Endodermal cell (in vitro differentiated cells): ENCODE results near the gene CLEC17A. TPM values are rescaled to one million over a fixed set of nuclear protein-coding genes. Genes with fewer than 3 reads are reported as not detected.
"Not testable (repeated sequence)": the region's sequence is repeated elsewhere in the genome, so short reads cannot be mapped to it uniquely, and the experiment has no call there.

Experiments used
- DNase-seq: peaks from one replicate; pipeline ENCODE4 v3.0.0-alpha.2; 2017
- H3K27ac ChIP-seq: 2 replicates; pipeline ENCODE4 v1.5.1; 2013; ENCODE audit warnings: mild to moderate bottlenecking, low read depth, low read length, moderate library complexity
- H3K27me3 ChIP-seq: 2 replicates; pipeline ENCODE4 v1.6.1; 2013; ENCODE audit warnings: mild to moderate bottlenecking, low read length, moderate library complexity; ENCODE audit not compliant: insufficient read depth, control insufficient read depth, poor library complexity, severe bottlenecking
- H3K36me3 ChIP-seq: 2 replicates; pipeline ENCODE4 v1.7.0; 2013; ENCODE audit warnings: mild to moderate bottlenecking, low read length, moderate library complexity; ENCODE audit not compliant: control insufficient read depth, insufficient read depth
- H3K4me1 ChIP-seq: one replicate; pipeline ENCODE4 v1.7.0; 2013; ENCODE audit warnings: low read length; ENCODE audit not compliant: control insufficient read depth, insufficient read depth
- H3K4me3 ChIP-seq: 2 replicates; pipeline ENCODE4 v1.5.1; 2013; ENCODE audit warnings: mild to moderate bottlenecking, low read length, moderate library complexity
- H3K9ac ChIP-seq: 2 replicates; pipeline ENCODE4 v1.6.1; 2013; ENCODE audit warnings: mild to moderate bottlenecking, low read length, moderate library complexity; ENCODE audit not compliant: poor library complexity, severe bottlenecking; ENCODE audit errors: extremely low read depth
- H3K9me3 ChIP-seq: 2 replicates; pipeline ENCODE4 v1.6.1; 2013; ENCODE audit warnings: mild to moderate bottlenecking, low read length, moderate library complexity; ENCODE audit not compliant: control insufficient read depth
- H3K27ac Mint-ChIP-seq: 2 replicates; pipeline ENCODE4 v1.8.0; 2020; ENCODE audit warnings: mixed read lengths
- H3K27me3 Mint-ChIP-seq: 2 replicates; pipeline ENCODE4 v1.8.0; 2021; ENCODE audit warnings: mild to moderate bottlenecking, mixed read lengths; ENCODE audit not compliant: insufficient read depth
- H3K36me3 Mint-ChIP-seq: 2 replicates; pipeline ENCODE4 v1.8.0; 2020; ENCODE audit warnings: low read depth, mixed read lengths
- H3K4me1 Mint-ChIP-seq: 2 replicates; pipeline ENCODE4 v1.8.0; 2020; ENCODE audit warnings: mixed read lengths
- H3K4me3 Mint-ChIP-seq: 2 replicates; pipeline ENCODE4 v1.8.0; 2020; ENCODE audit warnings: mild to moderate bottlenecking, moderate library complexity, mixed read lengths
- H3K9me3 Mint-ChIP-seq: 2 replicates; pipeline ENCODE4 v1.8.0; 2020; ENCODE audit warnings: mild to moderate bottlenecking, mixed read lengths
- WGBS, 2 experiments: methylation state at CpG; one replicate each; pipeline versions ENCODE4 v1.1.5 to v1.1.7; 2013; ENCODE audit warnings: missing lambda C conversion rate in 2 of 2, mixed read lengths in 1 of 2; ENCODE audit not compliant: insufficient coverage in 1 of 2, insufficient read length in 1 of 2; 5-methylcytosine and 5-hydroxymethylcytosine counted together
- total RNA-seq, 2 donors: library from RNA; stranded (reverse); fragmentation: NEBNext Ultra II Directional in 1 of 2; extraction: Animal tissue kit (Norgen Biotek cat#: 25700) in 1 of 2; gene quantifications; 2 replicates in 1 of 2; 3 replicates in 1 of 2; pipeline ENCODE4 v1.2.1, GENCODE V29; 2021
- TF ChIP-seq, protein P1 (sequence below): fragments of 200-600 bp; sonication (generic); conservative IDR thresholded peaks from 2 replicates; pipeline ENCODE4 v1.5.0; 2021; ENCODE audit warnings: antibody characterized with exemption, mild to moderate bottlenecking

CLEC17A gene
- total RNA-seq, 2 donors from 2014 or later = not detected

- Histone ChIP-seq H3K36me3 (no peaks in the 10 kb centered on the region), H3K4me1 (no peaks in the 10 kb centered on the region), H3K9me3 (peaks cover 39% of the 10 kb centered on the region), H3K27me3 (no peaks in the 10 kb centered on the region), H3K4me3 (no peak overlapping the region), H3K27ac (no peak overlapping the region), H3K9ac (no peak overlapping the region)
- H3K4me1 Mint-ChIP-seq = no peaks in the 10 kb centered on the region
- peaks cover 81% of the 10 kb centered on the region for H3K9me3 Mint-ChIP-seq
- H3K27me3 Mint-ChIP-seq = no peaks in the 10 kb centered on the region
- TF ChIP-seq, protein P1, sequence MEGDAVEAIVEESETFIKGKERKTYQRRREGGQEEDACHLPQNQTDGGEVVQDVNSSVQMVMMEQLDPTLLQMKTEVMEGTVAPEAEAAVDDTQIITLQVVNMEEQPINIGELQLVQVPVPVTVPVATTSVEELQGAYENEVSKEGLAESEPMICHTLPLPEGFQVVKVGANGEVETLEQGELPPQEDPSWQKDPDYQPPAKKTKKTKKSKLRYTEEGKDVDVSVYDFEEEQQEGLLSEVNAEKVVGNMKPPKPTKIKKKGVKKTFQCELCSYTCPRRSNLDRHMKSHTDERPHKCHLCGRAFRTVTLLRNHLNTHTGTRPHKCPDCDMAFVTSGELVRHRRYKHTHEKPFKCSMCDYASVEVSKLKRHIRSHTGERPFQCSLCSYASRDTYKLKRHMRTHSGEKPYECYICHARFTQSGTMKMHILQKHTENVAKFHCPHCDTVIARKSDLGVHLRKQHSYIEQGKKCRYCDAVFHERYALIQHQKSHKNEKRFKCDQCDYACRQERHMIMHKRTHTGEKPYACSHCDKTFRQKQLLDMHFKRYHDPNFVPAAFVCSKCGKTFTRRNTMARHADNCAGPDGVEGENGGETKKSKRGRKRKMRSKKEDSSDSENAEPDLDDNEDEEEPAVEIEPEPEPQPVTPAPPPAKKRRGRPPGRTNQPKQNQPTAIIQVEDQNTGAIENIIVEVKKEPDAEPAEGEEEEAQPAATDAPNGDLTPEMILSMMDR = no peak
- H3K27ac Mint-ChIP-seq = no peak overlapping the region
- 61 to 70% methylated on average over 5 to 9 of the region's 9 CpGs for WGBS, 2 experiments
- DNase-seq = no peak
- H3K36me3 Mint-ChIP-seq = no peaks in the 10 kb centered on the region
- no peak overlapping the region for H3K4me3 Mint-ChIP-seq
Observed at GRCh38 chr19:14606627-14607026, 23.7 kb downstream of the CLEC17A start.

DNA sequence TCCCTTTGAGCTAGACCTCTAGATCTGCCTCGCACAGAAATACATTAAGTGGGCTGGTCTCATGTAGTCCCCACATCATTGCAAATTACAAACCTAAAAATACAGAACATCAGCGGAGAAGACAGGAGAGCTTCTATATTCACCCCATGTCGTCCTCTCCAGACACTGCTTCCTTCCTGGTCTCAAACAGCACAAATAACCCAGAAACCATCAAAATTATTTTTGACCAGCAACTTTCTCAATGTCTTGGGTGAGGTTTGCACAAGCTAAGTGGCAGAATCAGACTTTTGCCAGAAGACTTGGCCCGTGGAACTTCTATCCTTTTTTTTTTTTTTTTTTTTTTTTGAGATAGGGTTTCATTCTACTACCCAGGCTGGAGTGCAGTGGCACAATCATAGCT is 28.2 kb downstream of the CLEC17A start:
- peaks cover 25% of the 10 kb centered on the region for H3K9me3 ChIP-seq
- H3K4me1 ChIP-seq = no peaks in the 10 kb centered on the region
- no peak overlapping the region for H3K4me3 ChIP-seq
- H3K4me3 Mint-ChIP-seq = no peak overlapping the region
- peaks cover 84% of the 10 kb centered on the region for H3K9me3 Mint-ChIP-seq
- no peak overlapping the region for H3K27ac Mint-ChIP-seq
- H3K9ac ChIP-seq = no peak overlapping the region
- peaks cover 3% of the 10 kb centered on the region for H3K36me3 Mint-ChIP-seq
- H3K36me3 ChIP-seq = no peaks in the 10 kb centered on the region
- 58 to 71% methylated on average over 2 to 4 of the region's 4 CpGs for WGBS, 2 experiments
- DNase-seq = no peak
- no peaks in the 10 kb centered on the region for H3K4me1 Mint-ChIP-seq
- no peaks in the 10 kb centered on the region for H3K27me3 Mint-ChIP-seq
- H3K27me3 ChIP-seq = no peaks in the 10 kb centered on the region
- no peak overlapping the region for H3K27ac ChIP-seq
- TF ChIP-seq, protein P1 = no peak

- not testable (repeated sequence) for DNase-seq, H3K27me3 Mint-ChIP-seq, H3K36me3 Mint-ChIP-seq, H3K27me3 ChIP-seq, H3K9ac ChIP-seq, H3K4me1 Mint-ChIP-seq, H3K4me3 Mint-ChIP-seq, H3K27ac Mint-ChIP-seq, H3K36me3 ChIP-seq, H3K4me1 ChIP-seq, H3K27ac ChIP-seq, H3K4me3 ChIP-seq
- H3K9me3 Mint-ChIP-seq = peaks cover 84% of the 10 kb centered on the region
- WGBS, 2 experiments = 49 to 63% methylated on average over 5 of the region's 5 CpGs
- H3K9me3 ChIP-seq = peaks cover 16% of the 10 kb centered on the region
Observed at GRCh38 chr19:14612242-14612641, 29.4 kb downstream of the CLEC17A start.

GRCh38 chr19:14612657-14613056 is 29.8 kb downstream of the CLEC17A start:
- Mint-ChIP-seq H3K4me3 (no peak overlapping the region), H3K4me1 (no peaks in the 10 kb centered on the region), H3K9me3 (peaks cover 87% of the 10 kb centered on the region), H3K36me3 (peaks cover 3% of the 10 kb centered on the region), H3K27ac (no peak overlapping the region), H3K27me3 (no peaks in the 10 kb centered on the region)
- Histone ChIP-seq H3K36me3 (no peaks in the 10 kb centered on the region), H3K27me3 (no peaks in the 10 kb centered on the region), H3K4me1 (no peaks in the 10 kb centered on the region), H3K27ac (no peak overlapping the region), H3K4me3 (no peak overlapping the region), H3K9me3 (peaks cover 20% of the 10 kb centered on the region), H3K9ac (no peak overlapping the region)
- DNase-seq = no peak
- TF ChIP-seq, protein P1 = no peak
- WGBS, 2 experiments = 67 to 84% methylated on average over 1 to 4 of the region's 4 CpGs

- not testable (repeated sequence) for H3K36me3 ChIP-seq, H3K4me1 ChIP-seq, H3K27ac Mint-ChIP-seq, H3K4me3 ChIP-seq, H3K27me3 ChIP-seq, H3K27ac ChIP-seq, H3K27me3 Mint-ChIP-seq, H3K9ac ChIP-seq, H3K36me3 Mint-ChIP-seq, DNase-seq, H3K4me3 Mint-ChIP-seq, H3K4me1 Mint-ChIP-seq
- H3K9me3 Mint-ChIP-seq = peaks cover 84% of the 10 kb centered on the region
- peaks cover 21% of the 10 kb centered on the region for H3K9me3 ChIP-seq
- WGBS, 2 experiments = 67 to 73% methylated on average over 12 to 14 of the region's 14 CpGs
Observed at GRCh38 chr19:14613399-14614098, 30.7 kb downstream of the CLEC17A start.
